ENCODE measurements around the gene MFGE8.

DNA sequence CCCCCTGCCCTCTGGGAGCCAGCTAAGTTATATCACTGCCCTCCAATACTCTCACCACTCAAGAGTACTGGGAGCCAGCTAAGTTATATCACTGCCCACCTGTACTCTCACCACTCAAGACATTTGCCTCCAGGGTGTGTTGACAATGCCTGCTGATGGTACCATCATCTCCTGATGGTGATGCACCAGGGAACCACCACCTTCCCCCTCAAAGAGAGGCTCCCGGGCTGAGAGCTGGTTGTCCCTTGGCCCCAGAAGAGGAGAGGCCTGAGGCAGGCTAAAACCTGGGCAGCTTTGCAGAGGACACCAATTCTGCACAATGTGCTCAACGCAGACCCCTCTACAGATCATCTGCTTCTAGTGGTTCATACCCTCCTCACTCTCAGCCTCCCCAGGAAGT, 10.3 kb downstream of the MFGE8 start:
- TF ChIP-seq CTBP1 (IDR thresholded peaks at IDR 0.05; ENCODE audit: borderline replicate concordance) (no peak), SUZ12 (IDR thresholded peaks at IDR 0.05) (no peak)
